Keratinocyte (primary cell): Measurements from ENCODE around the gene CDKN1C.

Experiments
- EZH2 ChIP-seq: IDR thresholded peaks from one replicate; pipeline ENCODE4 v1.6.1; 2012; ENCODE audit warnings: inconsistent platforms, mild to moderate bottlenecking, low read length, moderate library complexity
- TF ChIP-seq, protein P1 (sequence below), 3 experiments: IDR thresholded peaks in 1 of 3; conservative IDR thresholded peaks in 1 of 3; optimal IDR thresholded peaks in 1 of 3; 2 replicates in 2 of 3; 3 replicates in 1 of 3; pipeline versions ENCODE3 to v1.5.1; 2011; ENCODE audit warnings: low read length in 3 of 3, mild to moderate bottlenecking in 3 of 3, moderate library complexity in 2 of 3, control low read depth in 1 of 3, inconsistent platforms in 1 of 3; ENCODE audit not compliant: insufficient read depth in 2 of 3; ENCODE audit errors: extremely low read depth in 1 of 3

DNA sequence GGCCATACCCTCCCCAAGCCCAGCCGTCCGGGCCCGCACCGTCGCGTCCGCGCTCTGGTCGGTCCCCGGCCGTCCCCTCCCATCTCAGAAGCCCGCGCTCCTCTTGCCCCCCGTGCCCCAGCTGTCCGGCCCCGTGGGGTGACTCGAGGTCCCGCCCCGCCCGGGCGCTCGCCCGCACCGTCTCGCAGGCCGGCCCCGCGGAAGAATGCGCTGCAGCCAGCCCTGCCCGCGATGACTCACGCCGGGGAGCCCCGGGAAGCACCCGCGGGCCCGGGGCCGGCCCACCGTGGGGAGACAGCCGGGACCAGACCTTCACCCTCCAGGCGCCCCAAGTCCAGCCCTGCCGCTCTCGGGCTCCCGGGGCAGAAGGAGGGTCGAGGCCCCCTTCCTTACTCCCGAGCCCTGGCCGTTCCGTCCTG is 44.0 kb upstream of the CDKN1C start:
- TF ChIP-seq, protein P1, sequence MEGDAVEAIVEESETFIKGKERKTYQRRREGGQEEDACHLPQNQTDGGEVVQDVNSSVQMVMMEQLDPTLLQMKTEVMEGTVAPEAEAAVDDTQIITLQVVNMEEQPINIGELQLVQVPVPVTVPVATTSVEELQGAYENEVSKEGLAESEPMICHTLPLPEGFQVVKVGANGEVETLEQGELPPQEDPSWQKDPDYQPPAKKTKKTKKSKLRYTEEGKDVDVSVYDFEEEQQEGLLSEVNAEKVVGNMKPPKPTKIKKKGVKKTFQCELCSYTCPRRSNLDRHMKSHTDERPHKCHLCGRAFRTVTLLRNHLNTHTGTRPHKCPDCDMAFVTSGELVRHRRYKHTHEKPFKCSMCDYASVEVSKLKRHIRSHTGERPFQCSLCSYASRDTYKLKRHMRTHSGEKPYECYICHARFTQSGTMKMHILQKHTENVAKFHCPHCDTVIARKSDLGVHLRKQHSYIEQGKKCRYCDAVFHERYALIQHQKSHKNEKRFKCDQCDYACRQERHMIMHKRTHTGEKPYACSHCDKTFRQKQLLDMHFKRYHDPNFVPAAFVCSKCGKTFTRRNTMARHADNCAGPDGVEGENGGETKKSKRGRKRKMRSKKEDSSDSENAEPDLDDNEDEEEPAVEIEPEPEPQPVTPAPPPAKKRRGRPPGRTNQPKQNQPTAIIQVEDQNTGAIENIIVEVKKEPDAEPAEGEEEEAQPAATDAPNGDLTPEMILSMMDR (optimal IDR thresholded peaks at IDR 0.05 in 1 of 3, IDR thresholded peaks at IDR 0.05 in 1 of 3, conservative IDR thresholded peaks at IDR 0.05 in 1 of 3; ENCODE audit: extremely low read depth in 1 of 3, insufficient read depth in 2 of 3, low read length in 3 of 3): no peak
- TF ChIP-seq EZH2: no peak
